Loucy (cell line): ENCODE results near the gene HRC.

ENCODE experiments used
- CTCF ChIP-seq: fragments of 200-600 bp; sonication (generic); conservative IDR thresholded peaks from 2 replicates; pipeline ENCODE4 v1.5.1; 2014; ENCODE audit warnings: mild to moderate bottlenecking, antibody characterized with exemption, low read length
- EZH2phosphoT487 ChIP-seq: fragments of 200-600 bp; IDR thresholded peaks from 2 replicates; pipeline ENCODE4 v1.6.1; 2018; ENCODE audit warnings: antibody characterized with exemption, mild to moderate bottlenecking, moderate library complexity, borderline replicate concordance

- TF ChIP-seq CTCF (no peak), EZH2phosphoT487 (no peak)
Observed at GRCh38 chr19:49151267-49152118, 3.7 kb downstream of the HRC start.
